Measurements from ENCODE around the gene SLC1A1.

DNA sequence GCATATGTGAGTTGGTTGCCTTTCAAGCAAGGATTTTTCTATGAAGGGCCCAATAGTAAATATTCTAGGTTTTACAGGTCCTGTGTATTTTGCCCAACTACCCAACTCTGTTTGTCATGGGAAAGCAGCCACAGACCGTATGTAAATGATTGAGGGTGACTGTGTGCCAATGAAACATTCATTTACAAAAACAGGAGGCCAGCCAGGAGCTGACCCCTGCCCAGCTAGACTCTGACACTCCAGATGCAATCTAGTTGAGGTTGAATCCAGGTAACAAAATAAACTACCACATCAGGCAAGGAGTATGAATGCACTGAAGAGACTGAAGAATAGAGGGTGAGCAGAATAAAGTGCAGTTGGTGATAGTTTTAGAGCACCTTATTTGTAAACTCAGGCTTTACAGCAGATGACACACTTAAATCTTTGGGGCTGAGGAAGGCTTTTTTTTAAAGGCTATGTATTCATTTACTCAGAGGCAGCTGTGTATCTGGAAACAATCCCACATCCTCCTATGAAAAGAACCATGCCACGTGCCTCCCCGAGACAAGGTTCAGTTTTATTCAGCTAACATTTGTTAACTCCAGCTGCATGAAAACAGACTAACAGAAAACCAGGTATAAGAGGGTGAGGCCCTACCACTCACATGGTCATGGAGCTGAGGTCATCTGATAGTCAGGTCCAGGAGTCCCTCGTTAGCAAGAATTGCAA lies 60.7 kb downstream of the SLC1A1 start:
- TF ChIP-seq, protein P1, sequence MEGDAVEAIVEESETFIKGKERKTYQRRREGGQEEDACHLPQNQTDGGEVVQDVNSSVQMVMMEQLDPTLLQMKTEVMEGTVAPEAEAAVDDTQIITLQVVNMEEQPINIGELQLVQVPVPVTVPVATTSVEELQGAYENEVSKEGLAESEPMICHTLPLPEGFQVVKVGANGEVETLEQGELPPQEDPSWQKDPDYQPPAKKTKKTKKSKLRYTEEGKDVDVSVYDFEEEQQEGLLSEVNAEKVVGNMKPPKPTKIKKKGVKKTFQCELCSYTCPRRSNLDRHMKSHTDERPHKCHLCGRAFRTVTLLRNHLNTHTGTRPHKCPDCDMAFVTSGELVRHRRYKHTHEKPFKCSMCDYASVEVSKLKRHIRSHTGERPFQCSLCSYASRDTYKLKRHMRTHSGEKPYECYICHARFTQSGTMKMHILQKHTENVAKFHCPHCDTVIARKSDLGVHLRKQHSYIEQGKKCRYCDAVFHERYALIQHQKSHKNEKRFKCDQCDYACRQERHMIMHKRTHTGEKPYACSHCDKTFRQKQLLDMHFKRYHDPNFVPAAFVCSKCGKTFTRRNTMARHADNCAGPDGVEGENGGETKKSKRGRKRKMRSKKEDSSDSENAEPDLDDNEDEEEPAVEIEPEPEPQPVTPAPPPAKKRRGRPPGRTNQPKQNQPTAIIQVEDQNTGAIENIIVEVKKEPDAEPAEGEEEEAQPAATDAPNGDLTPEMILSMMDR (IDR thresholded peaks at IDR 0.05) = no peak
- no peak for TF ChIP-seq POLR2A (IDR thresholded peaks at IDR 0.05)
